ENCODE data around the gene RAPGEF2.

DNA sequence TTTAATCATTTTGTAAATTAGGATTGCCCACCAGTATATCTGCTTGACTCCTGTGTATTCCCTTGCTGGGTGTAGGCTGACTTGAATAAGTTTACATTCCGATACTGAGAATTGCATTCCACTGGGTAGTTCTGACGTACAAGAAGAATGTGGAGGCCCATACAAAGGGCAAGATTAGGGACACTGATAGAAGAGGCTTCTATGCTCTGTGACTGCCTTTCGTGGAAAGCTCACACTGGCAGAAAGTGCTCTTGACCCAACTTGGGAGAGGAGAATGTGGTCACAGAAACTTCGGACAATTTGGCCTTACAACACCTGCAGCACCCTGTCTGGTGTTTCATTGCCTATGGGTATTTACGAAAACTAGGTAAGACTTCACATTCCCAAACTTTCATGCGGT, 126.3 kb downstream of the RAPGEF2 start:
- TF ChIP-seq, protein P1, sequence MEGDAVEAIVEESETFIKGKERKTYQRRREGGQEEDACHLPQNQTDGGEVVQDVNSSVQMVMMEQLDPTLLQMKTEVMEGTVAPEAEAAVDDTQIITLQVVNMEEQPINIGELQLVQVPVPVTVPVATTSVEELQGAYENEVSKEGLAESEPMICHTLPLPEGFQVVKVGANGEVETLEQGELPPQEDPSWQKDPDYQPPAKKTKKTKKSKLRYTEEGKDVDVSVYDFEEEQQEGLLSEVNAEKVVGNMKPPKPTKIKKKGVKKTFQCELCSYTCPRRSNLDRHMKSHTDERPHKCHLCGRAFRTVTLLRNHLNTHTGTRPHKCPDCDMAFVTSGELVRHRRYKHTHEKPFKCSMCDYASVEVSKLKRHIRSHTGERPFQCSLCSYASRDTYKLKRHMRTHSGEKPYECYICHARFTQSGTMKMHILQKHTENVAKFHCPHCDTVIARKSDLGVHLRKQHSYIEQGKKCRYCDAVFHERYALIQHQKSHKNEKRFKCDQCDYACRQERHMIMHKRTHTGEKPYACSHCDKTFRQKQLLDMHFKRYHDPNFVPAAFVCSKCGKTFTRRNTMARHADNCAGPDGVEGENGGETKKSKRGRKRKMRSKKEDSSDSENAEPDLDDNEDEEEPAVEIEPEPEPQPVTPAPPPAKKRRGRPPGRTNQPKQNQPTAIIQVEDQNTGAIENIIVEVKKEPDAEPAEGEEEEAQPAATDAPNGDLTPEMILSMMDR (IDR thresholded peaks at IDR 0.05; ENCODE audit: extremely low read depth in 1 of 2, insufficient read depth in 1 of 2, low read depth in 1 of 2, low read length in 2 of 2) = no peak
- TF ChIP-seq, protein P2, sequence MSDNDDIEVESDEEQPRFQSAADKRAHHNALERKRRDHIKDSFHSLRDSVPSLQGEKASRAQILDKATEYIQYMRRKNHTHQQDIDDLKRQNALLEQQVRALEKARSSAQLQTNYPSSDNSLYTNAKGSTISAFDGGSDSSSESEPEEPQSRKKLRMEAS (IDR thresholded peaks at IDR 0.05; ENCODE audit: insufficient read depth, insufficient read length) = no peak
